NK-92 treated with Interleukin-12 subunit alpha and Interleukin-12 subunit beta, amount 100 ng/mL, for 24 hours (cell line): ENCODE data around the gene SGTA.
"Not testable (repeated sequence)": the region's sequence is repeated elsewhere in the genome, so short reads cannot be mapped to it uniquely, and the experiment has no call there.

Experiments
- DNase-seq: peaks from one replicate; lab custom pipeline; 2025; lab: John Stamatoyannopoulos, UW

Gene SGTA

GRCh38 chr19:2726904-2727639 lies 56.0 kb downstream of the SGTA start:
- DNase-seq = no peak

GRCh38 chr19:2726160-2726855 lies 56.8 kb downstream of the SGTA start:
- DNase-seq = no peak

- no peak for DNase-seq
Observed at GRCh38 chr19:2724148-2724557, 58.9 kb downstream of the SGTA start.

GRCh38 chr19:2723747-2724146 lies 59.3 kb downstream of the SGTA start:
- no peak for DNase-seq

- no peak for DNase-seq
Observed at GRCh38 chr19:2723345-2723715, 59.7 kb downstream of the SGTA start.

- no peak for DNase-seq
Observed at GRCh38 chr19:2722541-2723344, 60.3 kb downstream of the SGTA start.

GRCh38 chr19:2721570-2722540 lies 61.2 kb downstream of the SGTA start:
- no peak for DNase-seq

GRCh38 chr19:2720777-2721569 lies 62.1 kb downstream of the SGTA start, which contains the start of gene DIRAS1:
Gene DIRAS1, minus strand, starts transcription at chr19:2721372. Its CDS starts 3,566 bp downstream, at chr19:2717806.
- DNase-seq = no peak

GRCh38 chr19:2719920-2720776 lies 62.9 kb downstream of the SGTA start:
- no peak for DNase-seq

GRCh38 chr19:2719232-2719735 lies 63.8 kb downstream of the SGTA start:
- no peak for DNase-seq

- no peak for DNase-seq
Observed at GRCh38 chr19:2717638-2718541, 65.2 kb downstream of the SGTA start.

GRCh38 chr19:2716722-2717637 lies 66.1 kb downstream of the SGTA start:
- no peak for DNase-seq

GRCh38 chr19:2716275-2716650 lies 66.8 kb downstream of the SGTA start:
- no peak for DNase-seq

GRCh38 chr19:2715470-2716274 lies 67.4 kb downstream of the SGTA start:
- no peak for DNase-seq

- no peak for DNase-seq
Observed at GRCh38 chr19:2714531-2715269, 68.4 kb downstream of the SGTA start.

- DNase-seq = not testable (repeated sequence)
Observed at GRCh38 chr19:2714102-2714501, 69.0 kb downstream of the SGTA start.
